Activated CD4-positive, alpha-beta memory T cell treated with anti-CD3 and anti-CD28 coated beads for 36 hours (primary cell): Measurements from ENCODE around the gene ASB13. TPM values are rescaled to one million over a fixed set of nuclear protein-coding genes. Genes with fewer than 3 reads are reported as not detected.

ENCODE experiments used
- CTCF ChIA-PET: fragments of 350-600 bp; sonication (Branson Sonifier 250); formaldehyde crosslinking; loops from one replicate; lab custom pipeline; 2021; ENCODE audit warnings: antibody characterized with exemption, inconsistent platforms; lab: Charles Lee
- POLR2A ChIA-PET: fragments of 350-600 bp; sonication (Branson Sonifier 250); formaldehyde crosslinking; loops from one replicate; lab custom pipeline; 2021; ENCODE audit warnings: antibody characterized with exemption; lab: Charles Lee
- DNase-seq: peaks from one replicate; pipeline ENCODE4 v3.0.0-alpha.2; 2020
- H3K27ac Mint-ChIP-seq: one replicate; pipeline ENCODE4 v1.8.0; 2021; ENCODE audit warnings: mixed read lengths
- H3K27me3 Mint-ChIP-seq: one replicate; pipeline ENCODE4 v1.8.0; 2021; ENCODE audit warnings: mixed read lengths
- H3K36me3 Mint-ChIP-seq: one replicate; pipeline ENCODE4 v1.8.0; 2021; ENCODE audit warnings: mixed read lengths
- H3K4me1 Mint-ChIP-seq: one replicate; pipeline ENCODE4 v1.8.0; 2021; ENCODE audit warnings: low read depth, mixed read lengths
- H3K4me3 Mint-ChIP-seq: one replicate; pipeline ENCODE4 v1.8.0; 2021; ENCODE audit warnings: mild to moderate bottlenecking, mixed read lengths
- H3K9me3 Mint-ChIP-seq: one replicate; pipeline ENCODE4 v1.8.0; 2021; ENCODE audit warnings: mixed read lengths
- intact Hi-C: fragments of 100-400 bp; cut with micrococcal nuclease; formaldehyde crosslinking; loops from one replicate; pipeline ENCODE4 v1.15.1; 2023
- total RNA-seq, 2 experiments: library from RNA; stranded (reverse); gene quantifications; one replicate each; pipeline ENCODE4 v1.2.3, GENCODE V29; 2021

ASB13 gene
- total RNA-seq, 2 experiments from 2014 or later, result 12.1 to 12.5 TPM

DNA sequence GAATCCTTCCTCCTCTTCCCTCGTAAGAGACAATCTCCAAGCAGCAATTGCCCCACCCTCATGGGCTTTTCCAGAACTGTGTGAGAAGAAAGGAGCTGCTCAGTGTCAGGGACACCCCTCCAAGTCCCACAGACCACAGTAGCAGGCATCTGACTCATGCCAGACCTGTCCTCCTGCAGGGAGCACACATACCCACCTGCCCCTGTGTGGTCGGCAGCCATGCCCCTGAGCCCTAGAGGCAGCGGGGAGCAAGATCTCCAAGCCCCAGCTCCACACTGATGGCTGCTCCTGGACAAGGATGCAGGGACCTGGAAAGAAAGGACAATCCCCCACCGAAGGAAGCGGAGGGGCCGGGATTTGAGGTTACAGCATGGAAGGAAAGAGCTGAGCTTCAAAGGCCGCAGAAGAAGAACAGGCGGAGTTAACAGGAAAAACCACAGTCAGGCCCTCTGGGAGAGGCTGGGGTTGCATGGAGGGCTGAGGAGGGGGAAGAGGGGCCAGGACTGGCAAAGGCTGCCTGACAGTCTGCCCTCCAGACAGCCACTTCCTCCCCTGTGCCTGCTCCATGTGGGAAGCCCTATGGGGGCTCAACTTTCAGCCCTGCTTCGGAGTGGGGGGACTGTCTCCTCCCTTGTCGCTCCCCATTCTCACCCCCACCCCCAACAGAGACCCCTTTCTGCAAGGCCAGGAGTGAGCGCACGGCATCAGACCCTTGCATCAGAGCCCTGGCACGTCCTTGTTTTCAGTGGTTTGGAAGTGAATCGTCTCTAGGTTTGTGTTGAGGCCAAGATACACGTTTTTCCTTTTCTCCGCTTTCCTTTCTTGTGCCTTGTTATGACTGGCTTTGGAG, 46.8 kb downstream of the ASB13 start:
- Mint-ChIP-seq H3K4me3 (no peak overlapping the region), H3K9me3 (no peaks in the 10 kb centered on the region), H3K36me3 (no peaks in the 10 kb centered on the region), H3K27ac (no peak overlapping the region), H3K27me3 (peaks cover 4% of the 10 kb centered on the region), H3K4me1 (no peaks in the 10 kb centered on the region)
- CTCF ChIA-PET, result no interaction called here
- POLR2A ChIA-PET, result no interaction called here
- intact Hi-C loops, result loop anchor here (5.0 to 10.0 kb wide), 2 partner anchors 325 to 772 kb away; no protein-coding TSS in a partner anchor
- DNase-seq, result no peak

DNA sequence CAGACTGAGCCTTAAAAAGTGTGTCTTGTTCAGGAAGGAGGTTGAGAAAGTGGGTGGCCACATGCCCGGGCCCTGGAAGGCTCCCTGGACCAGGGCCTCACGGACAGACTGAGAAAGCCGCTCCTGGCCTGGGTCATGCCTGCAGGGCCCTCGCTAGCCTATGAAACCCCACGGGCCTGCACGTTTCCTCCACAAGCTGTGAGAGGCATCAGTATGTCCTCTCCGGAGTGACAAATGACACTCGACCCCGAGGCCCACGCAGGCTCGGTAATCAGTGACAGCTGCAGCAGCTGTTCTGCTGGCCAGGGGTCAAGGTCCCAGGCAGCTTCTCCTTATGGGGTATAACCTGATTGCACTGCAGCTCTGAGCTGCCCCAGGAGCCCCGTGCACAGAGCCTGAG, 47.6 kb downstream of the ASB13 start:
- ChIA-PET POLR2A (no interaction called here), CTCF (no interaction called here)
- Mint-ChIP-seq H3K4me1 (no peaks in the 10 kb centered on the region), H3K9me3 (no peaks in the 10 kb centered on the region), H3K36me3 (no peaks in the 10 kb centered on the region), H3K4me3 (no peak overlapping the region), H3K27ac (no peak overlapping the region), H3K27me3 (peaks cover 4% of the 10 kb centered on the region)
- intact Hi-C loops, result no loop called here
- DNase-seq, result no peak

DNA sequence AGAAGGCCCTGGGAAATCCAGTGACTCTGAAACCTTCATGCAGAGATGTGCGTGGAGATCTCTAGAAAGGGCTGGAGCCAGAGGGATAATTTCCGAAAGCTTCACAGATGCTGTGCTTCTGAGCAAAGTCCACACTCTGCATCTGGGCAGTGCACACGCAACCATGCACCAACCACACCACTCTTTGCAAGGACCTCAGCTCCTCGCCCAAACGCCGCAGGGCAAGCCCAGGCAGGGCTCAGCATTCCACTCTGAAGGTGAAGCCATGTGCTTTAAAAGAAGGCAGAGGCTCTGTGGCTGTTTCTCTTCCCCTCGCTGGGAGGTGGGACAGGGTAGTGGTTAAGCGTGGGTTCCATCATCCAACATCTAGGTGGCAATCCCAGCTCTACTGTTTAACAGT, 48.4 kb downstream of the ASB13 start:
- Mint-ChIP-seq H3K27ac (no peak overlapping the region), H3K27me3 (peaks cover 4% of the 10 kb centered on the region), H3K4me1 (no peaks in the 10 kb centered on the region), H3K36me3 (no peaks in the 10 kb centered on the region), H3K4me3 (no peak overlapping the region), H3K9me3 (no peaks in the 10 kb centered on the region)
- no peak for DNase-seq
- ChIA-PET POLR2A (no interaction called here), CTCF (no interaction called here)
- intact Hi-C loops, result no loop called here

DNA sequence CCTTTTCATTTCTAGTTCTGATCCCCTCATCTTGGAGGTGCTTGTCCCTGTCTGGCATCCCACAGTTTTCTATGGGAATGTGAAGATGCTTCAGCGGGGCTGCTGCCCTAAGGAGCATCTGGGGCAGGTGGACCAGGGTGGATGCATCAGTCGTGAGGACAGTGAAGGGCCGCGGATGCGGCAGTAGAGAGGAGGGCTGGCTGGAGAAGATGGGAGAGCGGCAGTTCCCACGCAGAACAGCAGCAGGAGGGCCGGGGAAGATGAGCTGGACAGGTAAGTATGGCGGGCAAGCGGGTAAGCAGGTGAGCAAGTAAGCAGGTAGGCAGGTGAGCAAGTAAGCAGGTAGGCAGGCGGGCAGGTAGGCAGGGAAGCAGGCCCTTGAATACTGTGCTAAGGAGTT, 48.9 kb downstream of the ASB13 start:
- no peaks in the 10 kb centered on the region for H3K9me3 Mint-ChIP-seq
- DNase-seq, result no peak
- peaks cover 4% of the 10 kb centered on the region for H3K27me3 Mint-ChIP-seq
- H3K4me1 Mint-ChIP-seq, result no peaks in the 10 kb centered on the region
- H3K27ac Mint-ChIP-seq, result no peak overlapping the region
- ChIA-PET CTCF (no interaction called here), POLR2A (no interaction called here)
- no peaks in the 10 kb centered on the region for H3K36me3 Mint-ChIP-seq
- intact Hi-C loops, result no loop called here
- H3K4me3 Mint-ChIP-seq, result no peak overlapping the region

DNA sequence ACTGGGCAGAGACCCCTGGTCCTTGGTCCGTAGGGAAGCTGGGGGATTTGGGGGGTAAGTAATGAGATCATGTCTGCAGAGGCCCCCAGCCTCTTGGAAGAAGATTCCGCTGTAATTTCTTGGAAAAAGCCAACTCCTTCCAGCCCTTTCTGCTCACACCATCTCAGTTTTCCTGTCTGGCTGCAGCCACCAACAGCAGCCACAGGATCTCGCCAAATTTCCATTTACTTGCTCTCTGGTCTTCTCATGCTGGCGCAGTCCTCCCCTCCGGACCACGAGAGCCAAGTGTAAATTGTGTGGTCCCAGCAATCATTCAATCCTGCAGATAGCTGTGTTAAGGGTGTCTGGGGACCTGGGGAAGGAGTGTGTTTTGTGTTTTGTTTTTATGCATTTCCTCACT, 49.6 kb downstream of the ASB13 start:
- intact Hi-C loops, result no loop called here
- Mint-ChIP-seq H3K4me3 (no peak overlapping the region), H3K4me1 (no peaks in the 10 kb centered on the region), H3K27me3 (peaks cover 4% of the 10 kb centered on the region), H3K9me3 (no peaks in the 10 kb centered on the region), H3K27ac (no peak overlapping the region), H3K36me3 (no peaks in the 10 kb centered on the region)
- POLR2A ChIA-PET, result no interaction called here
- DNase-seq, result no peak
- CTCF ChIA-PET, result interaction anchor here (1.4 kb wide), 1 partner anchor 13 kb away, joined by 5 read pairs; no protein-coding TSS in a partner anchor

GRCh38 chr10:5616046-5616445, 50.3 kb downstream of the ASB13 start:
- Mint-ChIP-seq H3K9me3 (no peaks in the 10 kb centered on the region), H3K4me3 (no peak overlapping the region), H3K27ac (no peak overlapping the region), H3K27me3 (peaks cover 4% of the 10 kb centered on the region), H3K36me3 (no peaks in the 10 kb centered on the region), H3K4me1 (no peaks in the 10 kb centered on the region)
- intact Hi-C loops, result no loop called here
- no peak for DNase-seq
- CTCF ChIA-PET, result interaction anchor here (0.8 to 1.4 kb wide), 2 partner anchors 14 to 801 kb away, joined by 4 to 5 read pairs; no protein-coding TSS in a partner anchor
- POLR2A ChIA-PET, result no interaction called here

GRCh38 chr10:5615316-5615715, 51.1 kb downstream of the ASB13 start:
- H3K27me3 Mint-ChIP-seq, result peaks cover 4% of the 10 kb centered on the region
- CTCF ChIA-PET, result interaction anchor here (0.8 to 2.9 kb wide), 3 partner anchors 8 to 800 kb away, joined by 4 to 18 read pairs (median 5); no protein-coding TSS in a partner anchor
- intact Hi-C loops, result no loop called here
- no peak overlapping the region for H3K4me3 Mint-ChIP-seq
- POLR2A ChIA-PET, result no interaction called here
- DNase-seq, result no peak
- no peaks in the 10 kb centered on the region for H3K4me1 Mint-ChIP-seq
- no peaks in the 10 kb centered on the region for H3K9me3 Mint-ChIP-seq
- H3K27ac Mint-ChIP-seq, result no peak overlapping the region
- H3K36me3 Mint-ChIP-seq, result no peaks in the 10 kb centered on the region

DNA sequence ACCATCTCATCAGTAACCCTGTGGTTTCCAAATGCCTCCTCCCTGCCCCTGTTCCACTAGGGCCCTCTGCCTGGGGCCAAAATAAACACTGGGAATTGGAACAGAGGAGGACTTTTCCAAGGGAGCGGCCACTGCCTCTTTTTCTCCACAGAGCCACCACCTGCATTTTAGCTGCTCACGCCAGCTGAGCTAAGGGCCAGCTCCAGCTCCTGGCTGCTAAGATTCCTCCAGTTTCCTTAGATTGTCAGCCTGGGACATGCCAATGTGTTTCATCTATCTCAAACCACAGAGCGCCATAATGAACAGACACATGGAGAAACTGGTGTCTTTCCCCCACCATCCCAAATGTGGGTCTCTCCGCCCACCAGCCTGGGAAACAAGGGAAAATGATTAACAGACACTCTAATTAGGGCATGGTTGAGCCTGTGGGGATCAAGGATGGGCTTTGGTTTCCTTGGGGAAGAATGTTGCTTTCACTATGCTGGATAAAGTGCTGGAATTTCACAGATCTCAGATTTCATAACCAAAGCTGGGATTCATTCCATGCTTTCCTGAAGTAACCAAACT, 52.2 kb downstream of the ASB13 start:
- Mint-ChIP-seq H3K4me1 (no peaks in the 10 kb centered on the region), H3K9me3 (no peaks in the 10 kb centered on the region), H3K27me3 (peaks cover 3% of the 10 kb centered on the region), H3K36me3 (no peaks in the 10 kb centered on the region), H3K4me3 (no peak overlapping the region), H3K27ac (no peak overlapping the region)
- ChIA-PET CTCF (interaction anchor here (2.9 kb wide), 1 partner anchor 9 kb away, joined by 18 read pairs; no protein-coding TSS in a partner anchor), POLR2A (no interaction called here)
- DNase-seq, result no peak
- intact Hi-C loops, result no loop called here

- no peaks in the 10 kb centered on the region for H3K9me3 Mint-ChIP-seq
Measured at GRCh38 chr10:5613481-5614154, 52.8 kb downstream of the ASB13 start.

DNA sequence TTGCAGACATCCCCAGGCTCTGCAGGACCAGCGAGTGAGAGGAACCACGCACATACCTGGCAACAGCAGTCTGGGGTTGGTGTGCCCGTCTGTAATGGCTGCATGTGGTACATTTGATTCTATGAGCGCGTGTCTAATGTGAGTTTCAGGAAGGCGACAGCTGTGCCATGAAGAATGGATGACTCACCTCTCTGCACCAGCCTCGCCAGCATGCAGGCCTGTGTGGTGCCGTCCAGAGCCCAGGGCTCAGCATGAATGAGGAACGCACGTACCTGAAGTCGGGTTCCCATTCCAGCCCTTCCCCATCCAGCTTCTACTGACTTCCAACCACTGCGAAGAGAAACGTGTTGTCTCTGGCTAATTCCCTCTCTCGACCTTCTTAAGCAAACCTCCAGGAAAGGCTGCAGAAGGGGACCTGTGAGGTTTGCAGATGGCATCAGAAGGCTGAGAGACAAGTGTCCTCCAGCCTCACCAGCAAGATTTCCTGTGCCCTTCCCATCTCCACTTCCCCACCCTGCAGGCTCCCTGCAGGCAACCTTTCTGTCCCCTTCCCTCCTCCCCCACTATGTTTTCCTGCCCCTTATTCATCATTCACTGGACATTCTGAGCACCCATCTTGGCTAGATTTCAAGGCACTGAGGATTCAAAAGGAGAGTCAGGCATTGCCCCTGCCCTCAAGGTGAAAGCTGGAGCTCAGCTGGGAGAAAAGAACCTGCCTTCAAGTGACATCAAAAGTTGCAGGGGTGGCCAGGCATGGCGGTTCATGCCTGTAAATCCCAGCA, 54.3 kb downstream of the ASB13 start:
- no peaks in the 10 kb centered on the region for H3K36me3 Mint-ChIP-seq
- H3K27me3 Mint-ChIP-seq, result peaks cover 2% of the 10 kb centered on the region
- POLR2A ChIA-PET, result no interaction called here
- no peak overlapping the region for H3K27ac Mint-ChIP-seq
- DNase-seq, result no peak
- H3K4me1 Mint-ChIP-seq, result no peaks in the 10 kb centered on the region
- CTCF ChIA-PET, result no interaction called here
- H3K9me3 Mint-ChIP-seq, result no peaks in the 10 kb centered on the region
- intact Hi-C loops, result no loop called here
- H3K4me3 Mint-ChIP-seq, result no peak overlapping the region

More at GRCh38 chr10:5613481-5614154, 52.8 kb downstream of the ASB13 start:
- POLR2A ChIA-PET, result no interaction called here
- H3K27me3 Mint-ChIP-seq, result peaks cover 3% of the 10 kb centered on the region
- no peak overlapping the region for H3K27ac Mint-ChIP-seq
- H3K36me3 Mint-ChIP-seq, result no peaks in the 10 kb centered on the region
- no peak for DNase-seq
- intact Hi-C loops, result no loop called here
- CTCF ChIA-PET, result interaction anchor here (2.9 kb wide), 1 partner anchor 10 kb away, joined by 18 read pairs; no protein-coding TSS in a partner anchor
- no peaks in the 10 kb centered on the region for H3K4me1 Mint-ChIP-seq
- no peak overlapping the region for H3K4me3 Mint-ChIP-seq

- Mint-ChIP-seq H3K9me3 (no peaks in the 10 kb centered on the region), H3K27ac (no peak overlapping the region), H3K36me3 (no peaks in the 10 kb centered on the region), H3K4me3 (no peak overlapping the region), H3K4me1 (no peaks in the 10 kb centered on the region), H3K27me3 (no peaks in the 10 kb centered on the region)
- intact Hi-C loops, result no loop called here
- POLR2A ChIA-PET, result no interaction called here
- CTCF ChIA-PET, result interaction anchor here (2.4 kb wide), 1 partner anchor 13 kb away, joined by 6 read pairs; no protein-coding TSS in a partner anchor
- DNase-seq, result no peak
Measured at GRCh38 chr10:5609952-5610616, 56.3 kb downstream of the ASB13 start.
